Activated CD4-positive, alpha-beta T cell treated with anti-CD3 and anti-CD28 coated beads, Interleukin-2, amount 50 U/mL, for 24 hours (primary cell): ENCODE measurements around the gene PTPRK.
"Not testable (repeated sequence)": the region's sequence is repeated elsewhere in the genome, so short reads cannot be mapped to it uniquely, and the experiment has no call there.

Experiments
- DNase-seq, 2 donors: peaks; one replicate each; pipeline ENCODE4 v3.0.0-alpha.2; 2020; ENCODE audit warnings: low read depth in 1 of 2, low spot score in 1 of 2

Gene PTPRK

DNA sequence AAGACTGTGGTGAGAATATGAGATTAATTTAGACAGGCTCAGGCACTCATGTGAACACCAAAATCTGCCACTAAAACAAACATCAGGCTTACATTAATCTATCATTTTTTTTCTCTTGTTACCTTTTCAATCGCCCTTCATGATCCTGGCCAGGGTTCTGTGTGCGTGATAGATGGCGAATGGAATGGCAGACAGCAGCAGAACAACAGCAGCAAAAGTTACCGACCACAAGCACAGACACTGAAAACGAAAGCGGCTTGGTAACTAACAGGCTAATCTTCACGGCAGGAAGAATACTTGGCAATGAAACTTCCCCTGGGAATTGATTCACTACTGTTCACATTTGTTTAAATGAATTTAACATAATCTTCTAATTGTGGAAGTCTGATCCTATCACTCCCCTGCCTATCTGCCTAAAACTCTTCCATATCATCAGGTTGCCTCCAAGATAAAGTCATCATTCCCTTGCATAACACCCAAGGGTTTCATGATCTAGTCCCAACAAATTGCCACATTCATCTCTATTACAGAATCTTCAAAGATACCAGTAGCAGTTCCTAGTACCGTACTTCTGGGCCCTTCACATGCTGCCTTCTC lies 28.7 kb downstream of the PTPRK start:
- DNase-seq = no peak

GRCh38 chr6:128491100-128491581 lies 29.3 kb downstream of the PTPRK start:
- DNase-seq = no peak

DNA sequence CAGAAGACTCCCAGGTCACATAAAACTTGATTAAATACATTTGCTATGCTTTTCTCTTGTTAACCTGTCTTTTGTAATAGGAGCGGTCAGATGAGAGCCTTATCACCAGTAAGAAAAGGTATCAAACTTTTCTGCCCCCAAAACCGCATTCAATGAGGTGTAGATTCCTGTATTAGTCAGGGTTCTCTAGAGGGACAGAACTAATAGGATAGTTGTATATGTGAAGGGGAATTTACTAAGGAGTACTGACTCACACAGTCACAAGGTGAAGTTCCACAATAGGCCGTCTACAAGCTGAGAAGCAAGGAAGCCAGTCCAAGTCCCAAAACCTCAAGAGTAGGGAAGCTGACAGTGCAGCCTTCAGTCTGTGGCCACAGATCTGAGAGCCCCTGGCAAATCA lies 32.7 kb downstream of the PTPRK start:
- DNase-seq = no peak

DNA sequence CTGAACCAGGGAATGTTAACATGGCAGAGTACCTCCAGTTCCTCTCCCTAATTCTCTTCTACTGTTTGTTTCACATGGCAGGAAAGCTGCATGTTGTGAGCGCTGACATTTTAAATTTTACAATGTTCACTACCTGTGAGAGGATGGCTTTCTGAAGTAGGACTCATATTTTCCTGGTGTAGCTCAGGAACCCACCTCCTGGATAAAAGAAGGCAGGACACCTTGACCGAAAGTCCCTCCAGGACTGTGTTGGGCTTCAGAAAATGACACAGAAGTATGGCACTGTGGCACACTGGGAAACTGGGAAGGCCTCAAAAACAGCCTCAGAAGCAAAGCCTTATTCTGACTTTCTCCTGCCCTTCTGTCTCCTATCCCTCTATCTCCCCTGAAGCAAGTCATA lies 33.3 kb downstream of the PTPRK start:
- no peak for DNase-seq

GRCh38 chr6:128486580-128486979 lies 33.8 kb downstream of the PTPRK start:
- DNase-seq = not testable (repeated sequence)

GRCh38 chr6:128483472-128484135 lies 36.8 kb downstream of the PTPRK start:
- DNase-seq = no peak

DNA sequence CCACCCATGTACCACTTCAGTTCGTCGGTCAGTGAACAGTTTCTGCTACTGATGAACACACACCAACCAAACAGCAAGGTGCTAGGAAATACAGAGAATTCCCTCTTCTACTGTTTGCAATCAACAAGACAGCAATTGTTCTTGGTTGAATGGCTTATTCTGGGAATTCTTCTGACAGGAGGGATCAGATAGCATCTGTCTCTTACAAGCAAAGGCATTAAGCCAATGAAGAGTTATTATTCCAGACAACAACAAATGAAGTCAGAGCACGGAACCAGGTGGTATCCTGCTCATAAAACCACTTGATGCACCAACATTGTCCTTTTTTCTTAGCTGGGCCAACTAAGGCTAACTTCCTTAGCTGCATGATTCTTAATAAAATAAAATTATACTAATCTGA lies 37.8 kb downstream of the PTPRK start:
- DNase-seq = no peak

GRCh38 chr6:128479991-128480390 lies 40.4 kb downstream of the PTPRK start:
- DNase-seq = no peak

GRCh38 chr6:128479048-128479666 lies 41.2 kb downstream of the PTPRK start:
- no peak for DNase-seq

GRCh38 chr6:128478230-128479047 lies 42.0 kb downstream of the PTPRK start:
- DNase-seq = no peak

- DNase-seq = no peak
Observed at GRCh38 chr6:128474933-128475332, 45.5 kb downstream of the PTPRK start.

- no peak for DNase-seq
Observed at GRCh38 chr6:128474481-128474880, 45.9 kb downstream of the PTPRK start.

- DNase-seq = no peak
Observed at GRCh38 chr6:128471907-128472306, 48.5 kb downstream of the PTPRK start.

- DNase-seq = no peak
Observed at GRCh38 chr6:128465368-128466343, 54.7 kb downstream of the PTPRK start.

GRCh38 chr6:128464790-128465189 lies 55.6 kb downstream of the PTPRK start:
- no peak for DNase-seq

DNA sequence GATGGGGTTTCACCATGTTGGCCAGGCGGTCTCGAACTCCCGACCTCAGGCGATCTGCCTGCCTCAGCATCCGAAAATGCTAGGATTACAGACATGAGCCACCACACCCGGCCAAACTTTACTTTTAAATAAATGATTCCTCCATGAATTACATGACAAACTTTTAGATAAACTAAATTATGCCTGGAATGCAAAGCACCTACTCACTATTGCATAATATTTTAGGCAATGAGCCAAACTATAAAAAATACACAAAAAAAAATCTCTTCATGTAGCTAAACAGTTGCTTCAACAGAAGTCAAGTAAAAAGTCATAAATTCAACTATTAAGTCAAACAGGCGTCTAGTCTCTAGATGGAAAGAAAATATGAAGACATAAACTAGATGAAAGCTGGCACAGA lies 56.5 kb downstream of the PTPRK start:
- DNase-seq = no peak

- DNase-seq = no peak
Observed at GRCh38 chr6:128461501-128461900, 58.9 kb downstream of the PTPRK start.

GRCh38 chr6:128456510-128457230 lies 63.7 kb downstream of the PTPRK start:
- no peak for DNase-seq

GRCh38 chr6:128455959-128456358 lies 64.4 kb downstream of the PTPRK start:
- DNase-seq = no peak

DNA sequence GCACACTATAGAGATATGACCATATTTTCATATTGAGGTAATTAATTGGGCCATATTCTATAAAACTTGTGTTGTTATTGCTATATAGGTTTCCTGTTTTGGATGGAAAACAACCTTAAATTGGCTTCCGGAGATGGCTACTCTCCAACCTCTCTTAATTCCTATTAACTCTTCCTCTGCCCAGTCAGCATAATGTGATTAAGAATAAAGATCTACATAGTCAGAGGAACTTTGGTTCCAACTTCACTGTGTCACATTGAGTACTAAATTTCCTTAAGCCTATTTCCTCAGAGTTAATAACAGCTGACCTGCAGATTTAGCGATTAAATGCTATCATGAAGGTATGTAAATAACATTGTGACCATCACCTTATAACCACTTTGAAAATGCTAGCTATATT lies 67.7 kb downstream of the PTPRK start:
- no peak for DNase-seq
